HEK293 (cell line): ENCODE measurements around the gene ZNF747.

Source experiments
- BCL11B ChIP-seq: fragments of 450-650 bp; formaldehyde crosslinking; IDR thresholded peaks from 2 replicates; pipeline ENCODE4 v1.5.1; 2016; ENCODE audit warnings: low read depth, missing biosample characterization, missing genetic modification characterization
- FEZF1 ChIP-seq: fragments of 450-650 bp; formaldehyde crosslinking; IDR thresholded peaks from 2 replicates; pipeline ENCODE4 v1.5.1; 2016; ENCODE audit warnings: missing biosample characterization, missing genetic modification characterization
- HIC1 ChIP-seq: fragments of 450-650 bp; formaldehyde crosslinking; IDR thresholded peaks from 2 replicates; pipeline ENCODE4 v1.5.1; 2016; ENCODE audit warnings: missing biosample characterization, missing genetic modification characterization
- HOXD13 ChIP-seq: sonication (generic); formaldehyde crosslinking; IDR thresholded peaks from 2 replicates; pipeline ENCODE4 v1.8.0; 2022; ENCODE audit warnings: missing genetic modification reagents, borderline replicate concordance
- MYNN ChIP-seq: fragments of 450-650 bp; formaldehyde crosslinking; IDR thresholded peaks from 2 replicates; pipeline ENCODE4 v1.5.1; 2016; ENCODE audit warnings: missing biosample characterization, missing genetic modification characterization, borderline replicate concordance
- SP3 ChIP-seq: fragments of 450-650 bp; formaldehyde crosslinking; IDR thresholded peaks from 2 replicates; pipeline ENCODE4 v1.5.1; 2016; ENCODE audit warnings: missing biosample characterization, missing genetic modification characterization
- ZFP37 ChIP-seq: fragments of 450-650 bp; formaldehyde crosslinking; IDR thresholded peaks from 2 replicates; pipeline ENCODE4 v1.5.1; 2016; ENCODE audit warnings: missing biosample characterization, missing genetic modification characterization
- ZNF146 ChIP-seq: fragments of 450-650 bp; formaldehyde crosslinking; IDR thresholded peaks from 2 replicates; pipeline ENCODE4 v1.5.1; 2016; ENCODE audit warnings: missing biosample characterization, missing genetic modification characterization
- ZNF211 ChIP-seq: fragments of 450-650 bp; formaldehyde crosslinking; IDR thresholded peaks from 2 replicates; pipeline ENCODE4 v1.5.1; 2016; ENCODE audit warnings: low read depth, missing biosample characterization, missing genetic modification characterization
- ZNF221 ChIP-seq: fragments of 450-650 bp; formaldehyde crosslinking; IDR thresholded peaks from 2 replicates; pipeline ENCODE4 v1.5.1; 2017; ENCODE audit warnings: missing biosample characterization, missing genetic modification characterization, borderline replicate concordance
- ZNF292 ChIP-seq: fragments of 450-650 bp; formaldehyde crosslinking; IDR thresholded peaks from 2 replicates; pipeline ENCODE4 v1.5.1; 2016; ENCODE audit warnings: low read depth, missing biosample characterization, missing genetic modification characterization, borderline replicate concordance
- ZNF416 ChIP-seq: fragments of 450-650 bp; formaldehyde crosslinking; IDR thresholded peaks from 2 replicates; pipeline ENCODE4 v1.5.1; 2016; ENCODE audit warnings: missing biosample characterization, missing genetic modification characterization
- ZNF510 ChIP-seq: fragments of 450-650 bp; formaldehyde crosslinking; IDR thresholded peaks from 2 replicates; pipeline ENCODE4 v1.5.1; 2018; ENCODE audit warnings: mild to moderate bottlenecking, missing genetic modification characterization, missing biosample characterization; ENCODE audit not compliant: insufficient replicate concordance
- ZNF560 ChIP-seq: fragments of 450-650 bp; formaldehyde crosslinking; IDR thresholded peaks from 2 replicates; pipeline ENCODE4 v1.5.1; 2017; ENCODE audit warnings: missing biosample characterization, missing genetic modification characterization, borderline replicate concordance
- ZNF600 ChIP-seq: fragments of 450-650 bp; formaldehyde crosslinking; IDR thresholded peaks from 2 replicates; pipeline ENCODE4 v1.5.1; 2016; ENCODE audit warnings: missing biosample characterization, missing genetic modification characterization
- ZNF660 ChIP-seq: fragments of 450-650 bp; IDR thresholded peaks from 2 replicates; pipeline ENCODE4 v1.5.1; 2018; ENCODE audit warnings: missing biosample characterization, mild to moderate bottlenecking, missing genetic modification characterization
- ZNF704 ChIP-seq: fragments of 450-650 bp; formaldehyde crosslinking; IDR thresholded peaks from 2 replicates; pipeline ENCODE4 v1.5.1; 2016; ENCODE audit warnings: missing biosample characterization, missing genetic modification characterization
- ZNF785 ChIP-seq: fragments of 450-650 bp; formaldehyde crosslinking; IDR thresholded peaks from 2 replicates; pipeline ENCODE4 v1.5.1; 2016; ENCODE audit warnings: missing biosample characterization, missing genetic modification characterization
- ZNF837 ChIP-seq: fragments of 450-650 bp; formaldehyde crosslinking; IDR thresholded peaks from 2 replicates; pipeline ENCODE4 v1.5.1; 2016; ENCODE audit warnings: missing biosample characterization, missing genetic modification characterization
- ZSCAN5A ChIP-seq: fragments of 450-650 bp; formaldehyde crosslinking; IDR thresholded peaks from 2 replicates; pipeline ENCODE4 v1.5.1; 2016; ENCODE audit warnings: missing biosample characterization, missing genetic modification characterization
- TF ChIP-seq, protein P1 (sequence below): fragments of 450-650 bp; formaldehyde crosslinking; IDR thresholded peaks from 2 replicates; pipeline ENCODE4 v1.5.1; 2017; ENCODE audit warnings: missing biosample characterization, missing genetic modification characterization
- TF ChIP-seq, protein P2 (sequence below): fragments of 450-650 bp; formaldehyde crosslinking; IDR thresholded peaks from 2 replicates; pipeline ENCODE4 v1.5.1; 2016; ENCODE audit warnings: missing biosample characterization, missing genetic modification characterization
- TF ChIP-seq, protein P3 (sequence below): fragments of 450-650 bp; formaldehyde crosslinking; IDR thresholded peaks from 2 replicates; pipeline ENCODE4 v1.5.1; 2016; ENCODE audit warnings: missing biosample characterization, missing genetic modification characterization, borderline replicate concordance
- TF ChIP-seq, protein P4 (sequence below): fragments of 450-650 bp; formaldehyde crosslinking; IDR thresholded peaks from 2 replicates; pipeline ENCODE4 v1.5.1; 2017; ENCODE audit warnings: missing biosample characterization, missing genetic modification characterization
- TF ChIP-seq, protein P5 (sequence below): fragments of 450-650 bp; formaldehyde crosslinking; IDR thresholded peaks from 2 replicates; pipeline ENCODE4 v1.5.1; 2016; ENCODE audit warnings: missing biosample characterization, missing genetic modification characterization, borderline replicate concordance

The ZNF747 gene

GRCh38 chr16:30541502-30542329 lies 7.1 kb upstream of the ZNF747 start (continued):
- TF ChIP-seq, protein P1, sequence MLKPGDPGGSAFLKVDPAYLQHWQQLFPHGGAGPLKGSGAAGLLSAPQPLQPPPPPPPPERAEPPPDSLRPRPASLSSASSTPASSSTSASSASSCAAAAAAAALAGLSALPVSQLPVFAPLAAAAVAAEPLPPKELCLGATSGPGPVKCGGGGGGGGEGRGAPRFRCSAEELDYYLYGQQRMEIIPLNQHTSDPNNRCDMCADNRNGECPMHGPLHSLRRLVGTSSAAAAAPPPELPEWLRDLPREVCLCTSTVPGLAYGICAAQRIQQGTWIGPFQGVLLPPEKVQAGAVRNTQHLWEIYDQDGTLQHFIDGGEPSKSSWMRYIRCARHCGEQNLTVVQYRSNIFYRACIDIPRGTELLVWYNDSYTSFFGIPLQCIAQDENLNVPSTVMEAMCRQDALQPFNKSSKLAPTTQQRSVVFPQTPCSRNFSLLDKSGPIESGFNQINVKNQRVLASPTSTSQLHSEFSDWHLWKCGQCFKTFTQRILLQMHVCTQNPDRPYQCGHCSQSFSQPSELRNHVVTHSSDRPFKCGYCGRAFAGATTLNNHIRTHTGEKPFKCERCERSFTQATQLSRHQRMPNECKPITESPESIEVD (tag by site-specific recombination), result no peak
- TF ChIP-seq, protein P2, sequence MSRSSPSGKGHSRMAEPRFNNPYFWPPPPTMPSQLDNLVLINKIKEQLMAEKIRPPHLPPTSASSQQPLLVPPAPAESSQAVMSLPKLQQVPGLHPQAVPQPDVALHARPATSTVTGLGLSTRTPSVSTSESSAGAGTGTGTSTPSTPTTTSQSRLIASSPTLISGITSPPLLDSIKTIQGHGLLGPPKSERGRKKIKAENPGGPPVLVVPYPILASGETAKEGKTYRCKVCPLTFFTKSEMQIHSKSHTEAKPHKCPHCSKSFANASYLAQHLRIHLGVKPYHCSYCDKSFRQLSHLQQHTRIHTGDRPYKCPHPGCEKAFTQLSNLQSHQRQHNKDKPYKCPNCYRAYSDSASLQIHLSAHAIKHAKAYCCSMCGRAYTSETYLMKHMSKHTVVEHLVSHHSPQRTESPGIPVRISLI (tag by site-specific recombination), result no peak
- TF ChIP-seq ZFP37 (tag by site-specific recombination) (no peak), ZNF416 (no peak), ZNF837 (tag by site-specific recombination) (no peak), ZNF560 (tag by site-specific recombination) (no peak), SP3 (tag by site-specific recombination) (no peak), ZNF146 (tag by site-specific recombination) (no peak), ZNF292 (tag by site-specific recombination) (no peak), ZNF785 (tag by site-specific recombination) (no peak), ZNF660 (tag by site-specific recombination) (peak; percentile 38; the same call in 1 of the 2 replicates), ZNF600 (tag by site-specific recombination) (peak; percentile 67), FEZF1 (tag by site-specific recombination) (no peak), ZNF510 (tag by site-specific recombination) (no peak), BCL11B (tag by site-specific recombination) (no peak), ZSCAN5A (no peak), ZNF221 (tag by site-specific recombination) (no peak), MYNN (no peak), ZNF704 (no peak), ZNF211 (tag by site-specific recombination) (no peak), HIC1 (tag by site-specific recombination) (no peak), HOXD13 (CRISPR knock-in tag) (no peak)
- TF ChIP-seq, protein P3, sequence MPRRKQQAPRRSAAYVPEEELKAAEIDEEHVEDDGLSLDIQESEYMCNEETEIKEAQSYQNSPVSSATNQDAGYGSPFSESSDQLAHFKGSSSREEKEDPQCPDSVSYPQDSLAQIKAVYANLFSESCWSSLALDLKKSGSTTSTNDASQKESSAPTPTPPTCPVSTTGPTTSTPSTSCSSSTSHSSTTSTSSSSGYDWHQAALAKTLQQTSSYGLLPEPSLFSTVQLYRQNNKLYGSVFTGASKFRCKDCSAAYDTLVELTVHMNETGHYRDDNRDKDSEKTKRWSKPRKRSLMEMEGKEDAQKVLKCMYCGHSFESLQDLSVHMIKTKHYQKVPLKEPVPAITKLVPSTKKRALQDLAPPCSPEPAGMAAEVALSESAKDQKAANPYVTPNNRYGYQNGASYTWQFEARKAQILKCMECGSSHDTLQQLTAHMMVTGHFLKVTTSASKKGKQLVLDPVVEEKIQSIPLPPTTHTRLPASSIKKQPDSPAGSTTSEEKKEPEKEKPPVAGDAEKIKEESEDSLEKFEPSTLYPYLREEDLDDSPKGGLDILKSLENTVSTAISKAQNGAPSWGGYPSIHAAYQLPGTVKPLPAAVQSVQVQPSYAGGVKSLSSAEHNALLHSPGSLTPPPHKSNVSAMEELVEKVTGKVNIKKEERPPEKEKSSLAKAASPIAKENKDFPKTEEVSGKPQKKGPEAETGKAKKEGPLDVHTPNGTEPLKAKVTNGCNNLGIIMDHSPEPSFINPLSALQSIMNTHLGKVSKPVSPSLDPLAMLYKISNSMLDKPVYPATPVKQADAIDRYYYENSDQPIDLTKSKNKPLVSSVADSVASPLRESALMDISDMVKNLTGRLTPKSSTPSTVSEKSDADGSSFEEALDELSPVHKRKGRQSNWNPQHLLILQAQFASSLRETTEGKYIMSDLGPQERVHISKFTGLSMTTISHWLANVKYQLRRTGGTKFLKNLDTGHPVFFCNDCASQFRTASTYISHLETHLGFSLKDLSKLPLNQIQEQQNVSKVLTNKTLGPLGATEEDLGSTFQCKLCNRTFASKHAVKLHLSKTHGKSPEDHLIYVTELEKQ (tag by site-specific recombination), result no peak
- TF ChIP-seq, protein P4, sequence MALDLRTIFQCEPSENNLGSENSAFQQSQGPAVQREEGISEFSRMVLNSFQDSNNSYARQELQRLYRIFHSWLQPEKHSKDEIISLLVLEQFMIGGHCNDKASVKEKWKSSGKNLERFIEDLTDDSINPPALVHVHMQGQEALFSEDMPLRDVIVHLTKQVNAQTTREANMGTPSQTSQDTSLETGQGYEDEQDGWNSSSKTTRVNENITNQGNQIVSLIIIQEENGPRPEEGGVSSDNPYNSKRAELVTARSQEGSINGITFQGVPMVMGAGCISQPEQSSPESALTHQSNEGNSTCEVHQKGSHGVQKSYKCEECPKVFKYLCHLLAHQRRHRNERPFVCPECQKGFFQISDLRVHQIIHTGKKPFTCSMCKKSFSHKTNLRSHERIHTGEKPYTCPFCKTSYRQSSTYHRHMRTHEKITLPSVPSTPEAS, result no peak
- TF ChIP-seq, protein P5, sequence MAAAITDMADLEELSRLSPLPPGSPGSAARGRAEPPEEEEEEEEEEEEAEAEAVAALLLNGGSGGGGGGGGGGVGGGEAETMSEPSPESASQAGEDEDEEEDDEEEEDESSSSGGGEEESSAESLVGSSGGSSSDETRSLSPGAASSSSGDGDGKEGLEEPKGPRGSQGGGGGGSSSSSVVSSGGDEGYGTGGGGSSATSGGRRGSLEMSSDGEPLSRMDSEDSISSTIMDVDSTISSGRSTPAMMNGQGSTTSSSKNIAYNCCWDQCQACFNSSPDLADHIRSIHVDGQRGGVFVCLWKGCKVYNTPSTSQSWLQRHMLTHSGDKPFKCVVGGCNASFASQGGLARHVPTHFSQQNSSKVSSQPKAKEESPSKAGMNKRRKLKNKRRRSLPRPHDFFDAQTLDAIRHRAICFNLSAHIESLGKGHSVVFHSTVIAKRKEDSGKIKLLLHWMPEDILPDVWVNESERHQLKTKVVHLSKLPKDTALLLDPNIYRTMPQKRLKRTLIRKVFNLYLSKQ (tag by site-specific recombination), result no peak
